ENCODE data around the gene TMSB15C.

The TMSB15C gene

DNA sequence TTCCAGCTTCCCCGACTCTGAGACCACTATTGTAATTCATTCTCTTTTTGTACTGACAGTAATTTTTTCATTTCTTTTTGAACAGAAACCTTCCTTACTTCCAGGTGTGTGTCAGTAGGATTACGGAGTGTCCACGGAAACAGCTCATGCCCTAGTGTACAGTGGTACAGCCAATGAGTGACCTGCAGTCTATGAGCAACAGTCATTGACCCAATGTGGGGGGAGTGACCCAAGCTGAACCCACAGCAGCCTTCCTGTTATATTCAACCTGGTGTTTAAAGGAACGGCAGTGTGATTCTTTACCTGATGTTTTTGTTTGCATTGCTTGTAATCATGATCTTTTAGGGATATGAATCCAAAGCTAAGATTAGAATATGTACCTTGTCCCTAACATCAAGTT is 35.0 kb downstream of the TMSB15C start:
- DNase-seq = no peak

GRCh38 chrX:104039689-104040505 is 36.1 kb downstream of the TMSB15C start, which contains the start of gene H2BW2:
Gene H2BW2 (plus strand): TSS chrX:104039956. CDS start chrX:104039995, 39 bp downstream.
- DNase-seq = no peak

Measured in bone marrow (tissue), 2 donors.